PC-9 (cell line): Measurements from ENCODE around the gene OR1M1. TPM values are rescaled to one million over a fixed set of nuclear protein-coding genes. Genes with fewer than 3 reads are reported as not detected.

Source experiments
- BruUV-seq: library from RNA; stranded (reverse); fragments of 400-500 nt; replicated peaks from 2 replicates; lab custom pipeline; 2021; lab: Mats Ljungman, UMichigan
- CTCF ChIA-PET: fragments of 300-600 bp; sonication (Branson Sonifier 250); formaldehyde crosslinking; loops from one replicate; lab custom pipeline; 2022; ENCODE audit warnings: antibody characterized with exemption; lab: Charles Lee
- POLR2A ChIA-PET: fragments of 300-600 bp; sonication (Branson Sonifier 250); formaldehyde crosslinking; loops from one replicate; lab custom pipeline; 2022; ENCODE audit warnings: antibody characterized with exemption; ENCODE audit not compliant: unreplicated experiment; lab: Charles Lee
- DNase-seq, 2 experiments: peaks; one replicate each; pipeline versions ENCODE4 v3.0.0 to v3.0.0-alpha.2; 2015 to 2022; ENCODE audit warnings: mixed read lengths in 1 of 2
- H2AFZ ChIP-seq: fragments of 200-600 bp; sonication (generic); 2 replicates; pipeline ENCODE4 v1.8.1; 2017; ENCODE audit warnings: antibody characterized with exemption
- H3F3A ChIP-seq: fragments of 200-600 bp; sonication (generic); 2 replicates; pipeline ENCODE4 v1.8.1; 2017; ENCODE audit warnings: antibody characterized with exemption, mild to moderate bottlenecking, low read depth; ENCODE audit not compliant: insufficient read depth
- H3K27ac ChIP-seq: fragments of 200-600 bp; sonication (generic); 2 replicates; pipeline ENCODE4 v1.6.1; 2016; ENCODE audit warnings: mixed run types
- H3K27me3 ChIP-seq: fragments of 200-600 bp; sonication (generic); 2 replicates; pipeline ENCODE4 v1.6.1; 2016; ENCODE audit warnings: low read depth, mixed run types; ENCODE audit not compliant: insufficient read depth
- H3K36me3 ChIP-seq: fragments of 200-600 bp; sonication (generic); 2 replicates; pipeline ENCODE4 v1.6.1; 2016; ENCODE audit warnings: low read depth, mixed run types
- H3K4me1 ChIP-seq: fragments of 200-600 bp; sonication (generic); replicated peaks from 2 replicates; pipeline ENCODE4 v1.6.1; 2016; ENCODE audit warnings: mixed run types; ENCODE audit not compliant: insufficient read depth
- H3K4me2 ChIP-seq: fragments of 200-600 bp; sonication (generic); 2 replicates; pipeline ENCODE4 v1.6.1; 2017; ENCODE audit warnings: mixed run types
- H3K4me3 ChIP-seq: fragments of 200-600 bp; sonication (generic); 2 replicates; pipeline ENCODE4 v1.6.1; 2016; ENCODE audit warnings: mixed run types
- H3K79me2 ChIP-seq: fragments of 200-600 bp; sonication (generic); 2 replicates; pipeline ENCODE4 v1.6.1; 2017; ENCODE audit warnings: low read depth, mixed run types
- H3K9me2 ChIP-seq: fragments of 200-600 bp; sonication (generic); 2 replicates; pipeline ENCODE4 v1.8.1; 2017; ENCODE audit warnings: mild to moderate bottlenecking; ENCODE audit not compliant: insufficient read depth
- H3K9me3 ChIP-seq: fragments of 200-600 bp; sonication (generic); 2 replicates; pipeline ENCODE4 v1.8.1; 2016; ENCODE audit warnings: low read depth; ENCODE audit not compliant: insufficient read depth
- H4K20me1 ChIP-seq: fragments of 200-600 bp; sonication (generic); 2 replicates; pipeline ENCODE4 v1.8.1; 2017; ENCODE audit not compliant: insufficient read depth
- EZH2 ChIP-seq: fragments of 200-600 bp; sonication (generic); IDR thresholded peaks from 2 replicates; pipeline ENCODE4 v1.8.0; 2017; ENCODE audit warnings: antibody characterized with exemption, low read depth
- intact Hi-C: fragments of 100-400 bp; cut with micrococcal nuclease; formaldehyde crosslinking; loops from one replicate; pipeline ENCODE4 v1.10.0; 2022; ENCODE audit not compliant: unreplicated experiment
- total RNA-seq: library from RNA; stranded (reverse); gene quantifications from 2 replicates; pipeline ENCODE4 v1.2.3, GENCODE V29; 2021
- TF ChIP-seq, protein P1 (sequence below): fragments of 200-600 bp; sonication (generic); conservative IDR thresholded peaks from 2 replicates; pipeline ENCODE4 v1.6.1; 2017; ENCODE audit warnings: mixed run types, antibody characterized with exemption, mild to moderate bottlenecking, moderate library complexity

The OR1M1 gene
- total RNA-seq, 1 experiment from 2014 or later, result not detected

DNA sequence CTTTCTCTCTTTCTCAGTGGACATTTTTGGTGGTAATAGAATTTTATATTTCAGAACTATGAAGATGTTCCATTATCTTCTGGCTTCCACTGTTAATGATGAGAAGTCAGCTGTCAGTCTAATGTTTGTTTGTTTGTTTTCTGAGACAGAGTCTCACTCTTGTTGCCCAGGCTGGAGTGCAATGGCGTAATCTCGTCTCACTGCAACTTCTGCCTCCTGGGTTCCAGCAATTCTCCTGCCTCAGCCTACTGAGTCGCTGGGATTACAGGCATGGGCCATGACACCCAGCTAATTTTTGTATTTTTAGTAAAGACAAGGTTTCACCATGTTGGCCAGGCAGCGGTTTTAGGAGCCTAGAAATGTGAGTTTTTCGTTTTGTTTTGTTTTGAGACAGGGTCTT lies 58.1 kb downstream of the OR1M1 start:
- H3K9me3 ChIP-seq, result peaks cover 66% of the 10 kb centered on the region
- no peak overlapping the region for H2AFZ ChIP-seq
- H3K4me1 ChIP-seq, result peaks cover 10% of the 10 kb centered on the region
- CTCF ChIA-PET, result no interaction called here
- TF ChIP-seq, protein P1, sequence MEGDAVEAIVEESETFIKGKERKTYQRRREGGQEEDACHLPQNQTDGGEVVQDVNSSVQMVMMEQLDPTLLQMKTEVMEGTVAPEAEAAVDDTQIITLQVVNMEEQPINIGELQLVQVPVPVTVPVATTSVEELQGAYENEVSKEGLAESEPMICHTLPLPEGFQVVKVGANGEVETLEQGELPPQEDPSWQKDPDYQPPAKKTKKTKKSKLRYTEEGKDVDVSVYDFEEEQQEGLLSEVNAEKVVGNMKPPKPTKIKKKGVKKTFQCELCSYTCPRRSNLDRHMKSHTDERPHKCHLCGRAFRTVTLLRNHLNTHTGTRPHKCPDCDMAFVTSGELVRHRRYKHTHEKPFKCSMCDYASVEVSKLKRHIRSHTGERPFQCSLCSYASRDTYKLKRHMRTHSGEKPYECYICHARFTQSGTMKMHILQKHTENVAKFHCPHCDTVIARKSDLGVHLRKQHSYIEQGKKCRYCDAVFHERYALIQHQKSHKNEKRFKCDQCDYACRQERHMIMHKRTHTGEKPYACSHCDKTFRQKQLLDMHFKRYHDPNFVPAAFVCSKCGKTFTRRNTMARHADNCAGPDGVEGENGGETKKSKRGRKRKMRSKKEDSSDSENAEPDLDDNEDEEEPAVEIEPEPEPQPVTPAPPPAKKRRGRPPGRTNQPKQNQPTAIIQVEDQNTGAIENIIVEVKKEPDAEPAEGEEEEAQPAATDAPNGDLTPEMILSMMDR, result no peak
- TF ChIP-seq EZH2, result no peak
- H3K36me3 ChIP-seq, result peaks cover 80% of the 10 kb centered on the region
- H3K4me3 ChIP-seq, result peak overlapping the region; percentile 15; the same call in 1 of the 2 replicates
- no peak overlapping the region for H3K4me2 ChIP-seq
- no peak for DNase-seq
- no peaks in the 10 kb centered on the region for H3K9me2 ChIP-seq
- no peaks in the 10 kb centered on the region for H3K27me3 ChIP-seq
- H3F3A ChIP-seq, result peaks cover 7% of the 10 kb centered on the region
- H3K27ac ChIP-seq, result no peak overlapping the region
- intact Hi-C loops, result no loop called here
- peaks cover 96% of the 10 kb centered on the region for H3K79me2 ChIP-seq
- H4K20me1 ChIP-seq, result no peaks in the 10 kb centered on the region
- POLR2A ChIA-PET, result no interaction called here
- no TSS peak for BruUV-seq

Other genes starting within 250 kb of the OR1M1 start
- 75.0 and 85.0 TPM in 2 replicates for gene MUC16, start 76.7 kb upstream of the OR1M1 start, total RNA-seq
- gene OR7G2, start 20.4 kb downstream of the OR1M1 start, total RNA-seq, result not detected in 2 replicates
- not detected in 2 replicates for gene OR7G1, start 28.7 kb downstream of the OR1M1 start, total RNA-seq
- gene OR7G3, start 39.9 kb downstream of the OR1M1 start, total RNA-seq, result not detected in 2 replicates
- 25.5 and 28.2 TPM in 2 replicates for gene ZNF317, start 53.3 kb downstream of the OR1M1 start, total RNA-seq
- gene OR7D2, start 91.9 kb downstream of the OR1M1 start, total RNA-seq, result not detected in 2 replicates
- gene OR7D4, start 132.5 kb downstream of the OR1M1 start, total RNA-seq, result not detected in 2 replicates
- gene OR7E24, start 163.9 kb downstream of the OR1M1 start, total RNA-seq, result not detected in 2 replicates
- gene ZNF699, start 222.8 kb downstream of the OR1M1 start, total RNA-seq, result 2.2 and 2.6 TPM in 2 replicates
- gene ZNF559, start 237.1 kb downstream of the OR1M1 start, total RNA-seq, result 10.5 and 12.5 TPM in 2 replicates